Skeletal muscle satellite cell (primary cell): ENCODE data around the gene EFCAB14.
"Not testable (repeated sequence)": the region's sequence is repeated elsewhere in the genome, so short reads cannot be mapped to it uniquely, and the experiment has no call there.

Experiments used
- H3K27me3 ChIP-seq: 2 replicates; pipeline ENCODE4 v1.7.0; 2013; ENCODE audit warnings: low read length; ENCODE audit not compliant: control insufficient read depth, insufficient read depth
- H3K36me3 ChIP-seq: 2 replicates; pipeline ENCODE4 v1.7.0; 2013; ENCODE audit warnings: mild to moderate bottlenecking, control low read depth, low read length; ENCODE audit not compliant: insufficient read depth
- H3K4me1 ChIP-seq: 2 replicates; pipeline ENCODE4 v1.7.0; 2013; ENCODE audit warnings: low read length; ENCODE audit not compliant: control insufficient read depth, insufficient read depth
- H3K4me2 ChIP-seq: 2 replicates; pipeline ENCODE4 v1.7.0; 2013; ENCODE audit warnings: mild to moderate bottlenecking, low read length
- H3K4me3 ChIP-seq: 2 replicates; pipeline ENCODE4 v1.7.0; 2013; ENCODE audit warnings: low read length
- H3K9ac ChIP-seq: 2 replicates; pipeline ENCODE4 v1.7.0; 2013; ENCODE audit warnings: mild to moderate bottlenecking, low read depth, low read length, moderate library complexity
- H3K9me3 ChIP-seq: replicated peaks from 2 replicates; pipeline ENCODE4 v1.7.0; 2013; ENCODE audit warnings: mild to moderate bottlenecking, control low read depth, low read length

Gene EFCAB14

GRCh38 chr1:46665983-46666382 is 52.9 kb downstream of the EFCAB14 start:
- Histone ChIP-seq H3K4me1 (peaks cover 11% of the 10 kb centered on the region), H3K9ac (no peak overlapping the region), H3K4me3 (no peak overlapping the region)

DNA sequence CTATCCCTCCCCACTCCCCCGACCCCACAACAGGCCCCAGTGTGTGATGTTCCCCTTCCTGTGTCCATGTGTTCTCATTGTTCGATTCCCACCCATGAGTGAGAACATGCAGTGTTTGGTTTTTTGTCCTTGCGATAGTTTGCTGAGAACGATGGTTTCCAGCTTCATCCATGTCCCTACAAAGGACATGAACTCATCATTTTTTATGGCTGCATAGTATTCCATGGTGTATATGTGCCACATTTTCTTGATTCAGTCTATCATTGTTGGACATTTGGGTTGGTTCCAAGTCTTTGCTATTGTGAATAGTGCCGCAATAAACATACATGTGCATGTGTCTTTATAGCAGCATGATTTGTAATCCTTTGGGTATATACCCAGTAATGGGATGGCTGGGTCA is 56.0 kb downstream of the EFCAB14 start:
- H3K36me3 ChIP-seq, result peaks cover 25% of the 10 kb centered on the region
- not testable (repeated sequence) for H3K4me2 ChIP-seq, H3K27me3 ChIP-seq, H3K9ac ChIP-seq, H3K9me3 ChIP-seq, H3K4me3 ChIP-seq
- H3K4me1 ChIP-seq, result peaks cover 11% of the 10 kb centered on the region

More at GRCh38 chr1:46665983-46666382, 52.9 kb downstream of the EFCAB14 start:
- no peaks in the 10 kb centered on the region for H3K9me3 ChIP-seq
- H3K27me3 ChIP-seq, result no peaks in the 10 kb centered on the region
- H3K4me2 ChIP-seq, result no peak overlapping the region
- H3K36me3 ChIP-seq, result peaks cover 16% of the 10 kb centered on the region

DNA sequence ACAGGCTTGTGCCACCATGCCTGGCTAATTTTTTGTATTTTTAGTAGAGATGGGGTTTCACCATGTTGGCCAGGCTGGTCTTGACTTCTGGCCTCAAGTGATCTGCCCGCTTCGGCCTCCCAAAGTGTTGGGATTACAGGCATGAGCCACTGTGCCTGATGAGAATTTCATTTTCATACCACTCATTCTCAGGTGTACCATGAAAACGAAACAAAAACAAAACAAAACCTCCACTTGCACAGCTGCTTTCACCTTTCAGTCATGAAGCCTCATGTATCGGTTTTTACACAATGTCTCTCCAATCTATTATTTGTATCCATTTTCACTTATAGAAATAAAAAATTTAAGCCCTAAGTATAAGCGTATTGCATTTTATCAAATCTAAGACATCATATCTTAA is 58.8 kb downstream of the EFCAB14 start:
- H3K4me1 ChIP-seq, H3K9me3 ChIP-seq, H3K4me2 ChIP-seq, H3K27me3 ChIP-seq, H3K4me3 ChIP-seq, H3K9ac ChIP-seq: not testable (repeated sequence)
- peaks cover 33% of the 10 kb centered on the region for H3K36me3 ChIP-seq

DNA sequence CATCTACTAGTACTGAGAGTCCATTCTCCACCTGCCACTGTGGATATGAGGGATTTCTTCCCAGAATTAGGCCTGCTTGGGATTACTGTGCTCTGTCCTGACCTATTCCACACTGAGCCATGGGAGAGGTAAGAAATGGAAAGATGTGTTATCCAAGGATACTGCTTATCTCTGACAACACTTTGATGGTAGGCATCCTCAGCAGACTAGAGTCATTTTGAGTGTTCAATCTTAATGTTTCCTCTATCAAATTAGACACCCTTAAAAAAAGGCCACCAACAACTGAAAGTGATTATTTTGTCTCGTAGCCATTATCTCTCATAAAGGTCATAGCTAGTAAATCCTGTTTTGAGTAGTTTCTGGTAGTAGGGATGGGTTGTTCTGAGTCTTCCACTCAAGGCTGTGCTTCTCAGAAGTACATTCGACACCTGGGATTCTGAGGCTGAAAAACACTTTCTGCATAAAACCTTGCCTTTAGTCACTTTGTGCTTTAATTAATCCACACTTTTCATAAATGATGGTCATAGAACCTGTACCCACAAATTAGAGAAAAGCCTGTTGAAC is 59.5 kb downstream of the EFCAB14 start:
- no peak overlapping the region for H3K4me2 ChIP-seq
- peaks cover 33% of the 10 kb centered on the region for H3K36me3 ChIP-seq
- H3K4me3 ChIP-seq, result no peak overlapping the region
- H3K4me1 ChIP-seq, result no peaks in the 10 kb centered on the region
- no peaks in the 10 kb centered on the region for H3K27me3 ChIP-seq
- H3K9me3 ChIP-seq, result no peaks in the 10 kb centered on the region
- H3K9ac ChIP-seq, result no peak overlapping the region

DNA sequence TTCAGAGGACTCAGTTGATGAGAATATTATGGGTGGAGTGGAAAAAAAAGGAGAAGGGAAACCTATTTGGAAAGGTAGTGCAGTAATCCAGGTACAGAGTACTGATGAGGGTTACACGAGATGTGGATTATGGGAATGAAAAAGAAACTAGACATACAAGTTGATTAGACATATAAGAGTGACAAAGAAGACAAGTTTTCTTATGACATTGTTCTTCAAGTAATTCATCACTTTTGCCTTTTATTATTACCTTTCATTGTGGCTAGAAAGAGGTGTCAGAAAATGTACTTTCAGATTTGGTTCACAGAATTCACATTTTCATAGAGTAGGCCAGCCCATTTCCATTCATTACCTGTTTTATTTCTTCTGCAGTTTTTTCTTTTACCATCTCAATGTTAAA is 61.1 kb downstream of the EFCAB14 start:
- H3K4me1 ChIP-seq, result no peaks in the 10 kb centered on the region
- H3K36me3 ChIP-seq, result peaks cover 25% of the 10 kb centered on the region

GRCh38 chr1:46656643-46657042 is 62.3 kb downstream of the EFCAB14 start:
- Histone ChIP-seq H3K9ac (no peak overlapping the region), H3K4me3 (no peak overlapping the region), H3K9me3 (no peaks in the 10 kb centered on the region), H3K36me3 (peaks cover 28% of the 10 kb centered on the region), H3K4me2 (no peak overlapping the region), H3K4me1 (no peaks in the 10 kb centered on the region), H3K27me3 (no peaks in the 10 kb centered on the region)

More for the DNA sequence above, 61.1 kb downstream of the EFCAB14 start:
- no peak overlapping the region for H3K4me2 ChIP-seq
- H3K9me3 ChIP-seq, result no peaks in the 10 kb centered on the region
- H3K27me3 ChIP-seq, result no peaks in the 10 kb centered on the region
- H3K9ac ChIP-seq, result no peak overlapping the region
- H3K4me3 ChIP-seq, result no peak overlapping the region

- peaks cover 28% of the 10 kb centered on the region for H3K36me3 ChIP-seq
- no peak overlapping the region for H3K9ac ChIP-seq
- no peaks in the 10 kb centered on the region for H3K27me3 ChIP-seq
Observed at GRCh38 chr1:46655848-46656247, 63.1 kb downstream of the EFCAB14 start.

DNA sequence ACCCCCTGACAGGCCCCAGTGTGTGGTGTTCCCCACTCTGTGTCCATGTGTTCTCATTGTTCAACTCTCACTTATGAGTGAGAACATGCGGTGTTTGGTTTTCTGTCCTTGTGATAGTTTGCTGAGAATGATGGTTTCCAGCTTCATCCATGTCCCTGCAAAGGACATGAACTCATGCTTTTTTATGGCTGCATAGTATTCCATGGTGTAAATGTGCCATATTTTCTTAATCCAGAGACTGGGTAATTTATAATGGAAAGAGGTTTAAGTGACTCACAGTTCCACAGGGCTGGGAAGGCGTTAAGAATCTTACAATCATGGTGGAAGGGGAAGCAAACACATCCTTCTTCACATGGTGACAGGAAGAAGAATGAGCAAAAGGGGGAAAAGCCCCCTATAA is 64.2 kb downstream of the EFCAB14 start:
- not testable (repeated sequence) for H3K4me1 ChIP-seq, H3K9me3 ChIP-seq, H3K4me2 ChIP-seq, H3K9ac ChIP-seq, H3K4me3 ChIP-seq, H3K27me3 ChIP-seq
- H3K36me3 ChIP-seq, result peaks cover 32% of the 10 kb centered on the region

More at GRCh38 chr1:46655848-46656247, 63.1 kb downstream of the EFCAB14 start:
- H3K4me1 ChIP-seq, result no peaks in the 10 kb centered on the region
- no peak overlapping the region for H3K4me3 ChIP-seq
- H3K9me3 ChIP-seq, result no peaks in the 10 kb centered on the region
- H3K4me2 ChIP-seq, result no peak overlapping the region

DNA sequence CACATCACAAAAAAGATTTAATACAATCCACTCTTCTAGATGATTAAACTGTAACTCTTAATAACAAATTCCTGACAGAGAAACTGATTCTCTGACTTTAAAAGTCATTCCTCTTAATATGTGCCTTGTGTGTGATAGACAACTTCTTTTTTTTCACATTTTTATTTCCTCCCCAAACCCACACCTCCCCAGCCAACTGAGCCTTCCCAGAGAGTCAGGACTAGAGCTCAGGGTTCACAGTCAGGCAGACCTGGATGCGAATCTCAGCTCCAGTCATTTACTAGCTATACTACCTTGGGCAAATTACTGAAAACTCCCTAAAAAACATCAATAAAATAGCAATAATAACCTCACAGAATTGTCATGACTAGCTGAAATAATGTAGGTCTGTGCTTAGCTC is 64.9 kb downstream of the EFCAB14 start:
- Histone ChIP-seq H3K9ac (no peak overlapping the region), H3K36me3 (peaks cover 31% of the 10 kb centered on the region), H3K9me3 (no peaks in the 10 kb centered on the region), H3K27me3 (no peaks in the 10 kb centered on the region), H3K4me2 (no peak overlapping the region), H3K4me3 (no peak overlapping the region), H3K4me1 (no peaks in the 10 kb centered on the region)

- Histone ChIP-seq H3K4me1 (no peaks in the 10 kb centered on the region), H3K4me3 (no peak overlapping the region), H3K9me3 (no peaks in the 10 kb centered on the region), H3K36me3 (peaks cover 29% of the 10 kb centered on the region), H3K4me2 (no peak overlapping the region), H3K9ac (no peak overlapping the region), H3K27me3 (no peaks in the 10 kb centered on the region)
Observed at GRCh38 chr1:46653405-46653958, 65.4 kb downstream of the EFCAB14 start.

DNA sequence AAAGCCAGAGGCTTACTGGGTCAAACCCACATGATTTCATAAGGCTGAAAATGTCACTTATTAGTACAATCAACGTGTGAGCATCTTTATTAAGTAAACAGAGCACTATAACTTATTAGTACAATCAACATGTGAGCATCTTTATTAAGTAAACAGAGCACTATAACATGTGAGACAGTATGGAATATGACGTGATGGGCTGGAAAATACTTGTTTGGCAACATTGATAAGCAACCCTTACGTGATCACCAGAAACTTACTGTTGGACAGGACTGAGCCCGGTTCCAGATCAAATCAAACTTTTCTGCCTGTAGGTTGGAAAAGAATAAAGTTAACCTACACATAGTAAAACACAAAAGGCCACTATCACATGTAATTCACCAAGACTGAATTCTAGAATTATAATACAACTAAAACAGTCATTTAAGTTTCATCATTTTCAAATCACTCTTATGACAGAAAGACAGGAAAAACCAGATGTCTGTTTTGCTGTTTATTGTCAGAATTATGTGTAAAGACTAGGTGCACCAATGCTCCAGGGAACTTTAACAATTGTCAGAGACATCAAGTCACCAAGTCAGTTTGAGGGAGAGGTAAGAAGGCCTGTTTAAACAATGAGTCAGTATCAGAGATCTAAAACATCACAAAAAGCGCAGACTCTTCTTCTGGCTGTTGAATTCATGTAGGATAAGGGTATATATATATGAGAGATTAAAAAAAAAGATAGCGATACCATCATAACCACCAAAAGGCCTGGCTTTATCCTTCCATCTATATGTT is 66.4 kb downstream of the EFCAB14 start:
- Histone ChIP-seq H3K4me3 (no peak overlapping the region), H3K4me2 (no peak overlapping the region), H3K9ac (no peak overlapping the region), H3K36me3 (peaks cover 25% of the 10 kb centered on the region), H3K9me3 (no peaks in the 10 kb centered on the region), H3K4me1 (no peaks in the 10 kb centered on the region), H3K27me3 (no peaks in the 10 kb centered on the region)

DNA sequence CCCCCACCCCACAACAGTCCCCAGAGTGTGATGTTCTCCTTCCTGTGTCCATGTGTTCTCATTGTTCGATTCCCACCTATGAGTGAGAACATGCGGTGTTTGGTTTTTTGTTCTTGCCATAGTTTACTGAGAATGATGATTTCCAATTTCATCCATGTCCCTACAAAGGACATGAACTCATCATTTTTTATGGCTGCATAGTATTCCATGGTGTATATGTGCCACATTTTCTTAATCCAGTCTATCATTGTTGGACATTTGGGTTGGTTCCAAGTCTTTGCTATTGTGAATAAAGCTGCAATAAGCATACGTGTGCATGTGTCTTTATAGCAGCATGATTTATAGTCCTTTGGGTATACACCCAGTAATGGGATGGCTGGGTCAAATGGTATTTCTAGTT is 67.8 kb downstream of the EFCAB14 start:
- H3K36me3 ChIP-seq, result peaks cover 16% of the 10 kb centered on the region
- H3K9me3 ChIP-seq, H3K4me2 ChIP-seq, H3K4me1 ChIP-seq, H3K9ac ChIP-seq, H3K4me3 ChIP-seq, H3K27me3 ChIP-seq: not testable (repeated sequence)
